ENCODE measurements around the gene G6PC3.

GRCh38 chr17:44122816-44123355 lies 52.4 kb downstream of the G6PC3 start:
- TF ChIP-seq CTCF (IDR thresholded peaks at IDR 0.05): no peak
- TF ChIP-seq POLR2A (IDR thresholded peaks at IDR 0.05): no peak

All from esophagus squamous epithelium (tissue), 4 donors.